PC-9 (cell line): ENCODE data around the gene ZNF135. TPM values are rescaled to one million over a fixed set of nuclear protein-coding genes. Genes with fewer than 3 reads are reported as not detected.

Experiments
- BruUV-seq: library from RNA; stranded (reverse); fragments of 400-500 nt; replicated peaks from 2 replicates; lab custom pipeline; 2021; lab: Mats Ljungman, UMichigan
- CTCF ChIA-PET: fragments of 300-600 bp; sonication (Branson Sonifier 250); formaldehyde crosslinking; loops from one replicate; lab custom pipeline; 2022; ENCODE audit warnings: antibody characterized with exemption; lab: Charles Lee
- POLR2A ChIA-PET: fragments of 300-600 bp; sonication (Branson Sonifier 250); formaldehyde crosslinking; loops from one replicate; lab custom pipeline; 2022; ENCODE audit warnings: antibody characterized with exemption; ENCODE audit not compliant: unreplicated experiment; lab: Charles Lee
- DNase-seq, 2 experiments: peaks; one replicate each; pipeline versions ENCODE4 v3.0.0 to v3.0.0-alpha.2; 2015 to 2022; ENCODE audit warnings: mixed read lengths in 1 of 2
- H2AFZ ChIP-seq: fragments of 200-600 bp; sonication (generic); 2 replicates; pipeline ENCODE4 v1.8.1; 2017; ENCODE audit warnings: antibody characterized with exemption
- H3F3A ChIP-seq: fragments of 200-600 bp; sonication (generic); 2 replicates; pipeline ENCODE4 v1.8.1; 2017; ENCODE audit warnings: antibody characterized with exemption, mild to moderate bottlenecking, low read depth; ENCODE audit not compliant: insufficient read depth
- H3K27ac ChIP-seq: fragments of 200-600 bp; sonication (generic); 2 replicates; pipeline ENCODE4 v1.6.1; 2016; ENCODE audit warnings: mixed run types
- H3K27me3 ChIP-seq: fragments of 200-600 bp; sonication (generic); 2 replicates; pipeline ENCODE4 v1.6.1; 2016; ENCODE audit warnings: low read depth, mixed run types; ENCODE audit not compliant: insufficient read depth
- H3K36me3 ChIP-seq: fragments of 200-600 bp; sonication (generic); 2 replicates; pipeline ENCODE4 v1.6.1; 2016; ENCODE audit warnings: low read depth, mixed run types
- H3K4me1 ChIP-seq: fragments of 200-600 bp; sonication (generic); replicated peaks from 2 replicates; pipeline ENCODE4 v1.6.1; 2016; ENCODE audit warnings: mixed run types; ENCODE audit not compliant: insufficient read depth
- H3K4me2 ChIP-seq: fragments of 200-600 bp; sonication (generic); 2 replicates; pipeline ENCODE4 v1.6.1; 2017; ENCODE audit warnings: mixed run types
- H3K4me3 ChIP-seq: fragments of 200-600 bp; sonication (generic); 2 replicates; pipeline ENCODE4 v1.6.1; 2016; ENCODE audit warnings: mixed run types
- H3K79me2 ChIP-seq: fragments of 200-600 bp; sonication (generic); 2 replicates; pipeline ENCODE4 v1.6.1; 2017; ENCODE audit warnings: low read depth, mixed run types
- H3K9me2 ChIP-seq: fragments of 200-600 bp; sonication (generic); 2 replicates; pipeline ENCODE4 v1.8.1; 2017; ENCODE audit warnings: mild to moderate bottlenecking; ENCODE audit not compliant: insufficient read depth
- H3K9me3 ChIP-seq: fragments of 200-600 bp; sonication (generic); 2 replicates; pipeline ENCODE4 v1.8.1; 2016; ENCODE audit warnings: low read depth; ENCODE audit not compliant: insufficient read depth
- H4K20me1 ChIP-seq: fragments of 200-600 bp; sonication (generic); 2 replicates; pipeline ENCODE4 v1.8.1; 2017; ENCODE audit not compliant: insufficient read depth
- CTCF ChIP-seq: fragments of 200-600 bp; sonication (generic); conservative IDR thresholded peaks from 2 replicates; pipeline ENCODE4 v1.6.1; 2017; ENCODE audit warnings: mixed run types, antibody characterized with exemption, mild to moderate bottlenecking, moderate library complexity
- EZH2 ChIP-seq: fragments of 200-600 bp; sonication (generic); IDR thresholded peaks from 2 replicates; pipeline ENCODE4 v1.8.0; 2017; ENCODE audit warnings: antibody characterized with exemption, low read depth
- intact Hi-C: fragments of 100-400 bp; cut with micrococcal nuclease; formaldehyde crosslinking; loops from one replicate; pipeline ENCODE4 v1.10.0; 2022; ENCODE audit not compliant: unreplicated experiment
- total RNA-seq: library from RNA; stranded (reverse); gene quantifications from 2 replicates; pipeline ENCODE4 v1.2.3, GENCODE V29; 2021

Gene ZNF135
- total RNA-seq, 1 experiment from 2014 or later, result 0.15 TPM

- TF ChIP-seq CTCF (no peak), EZH2 (no peak)
- no peaks in the 10 kb centered on the region for H3K9me2 ChIP-seq
- ChIA-PET CTCF (no interaction called here), POLR2A (no interaction called here)
- no peak overlapping the region for H2AFZ ChIP-seq
- H3K4me1 ChIP-seq, result no peaks in the 10 kb centered on the region
- H3K27ac ChIP-seq, result no peak overlapping the region
- H3F3A ChIP-seq, result no peaks in the 10 kb centered on the region
- H3K36me3 ChIP-seq, result no peaks in the 10 kb centered on the region
- no peaks in the 10 kb centered on the region for H4K20me1 ChIP-seq
- DNase-seq, result no peak
- no peak overlapping the region for H3K4me3 ChIP-seq
- no peaks in the 10 kb centered on the region for H3K79me2 ChIP-seq
- peaks cover 5% of the 10 kb centered on the region; the same call in 1 of the 2 replicates for H3K9me3 ChIP-seq
- H3K27me3 ChIP-seq, result peaks cover 59% of the 10 kb centered on the region
- no TSS peak for BruUV-seq
- H3K4me2 ChIP-seq, result no peak overlapping the region
- intact Hi-C loops, result no loop called here
Measured at GRCh38 chr19:58037927-58038687, 21.0 kb upstream of the ZNF135 start.

- ChIA-PET CTCF (no interaction called here), POLR2A (no interaction called here)
- H2AFZ ChIP-seq, result no peak overlapping the region
- peaks cover 59% of the 10 kb centered on the region for H3K27me3 ChIP-seq
- H3K4me3 ChIP-seq, result no peak overlapping the region
- H4K20me1 ChIP-seq, result no peaks in the 10 kb centered on the region
- no peak for DNase-seq
- intact Hi-C loops, result no loop called here
- no peak overlapping the region for H3K4me2 ChIP-seq
- no peaks in the 10 kb centered on the region for H3K9me2 ChIP-seq
- H3K4me1 ChIP-seq, result no peaks in the 10 kb centered on the region
- H3K79me2 ChIP-seq, result no peaks in the 10 kb centered on the region
- H3K9me3 ChIP-seq, result no peaks in the 10 kb centered on the region; the same call in 1 of the 2 replicates
- TF ChIP-seq CTCF (no peak), EZH2 (no peak)
- BruUV-seq, result no TSS peak
- no peak overlapping the region for H3K27ac ChIP-seq
- H3F3A ChIP-seq, result no peaks in the 10 kb centered on the region
- H3K36me3 ChIP-seq, result no peaks in the 10 kb centered on the region
Measured at GRCh38 chr19:58038688-58039204, 20.3 kb upstream of the ZNF135 start.

GRCh38 chr19:58040751-58041525 lies 18.1 kb upstream of the ZNF135 start:
- DNase-seq, result no peak
- Histone ChIP-seq H3K9me2 (no peaks in the 10 kb centered on the region), H3K27ac (no peak overlapping the region), H2AFZ (no peak overlapping the region), H3K4me2 (no peak overlapping the region), H3K36me3 (no peaks in the 10 kb centered on the region), H4K20me1 (no peaks in the 10 kb centered on the region), H3K79me2 (no peaks in the 10 kb centered on the region), H3K9me3 (no peaks in the 10 kb centered on the region; the same call in 1 of the 2 replicates), H3K4me1 (no peaks in the 10 kb centered on the region), H3K4me3 (no peak overlapping the region), H3K27me3 (peaks cover 62% of the 10 kb centered on the region), H3F3A (no peaks in the 10 kb centered on the region)
- no peak for TF ChIP-seq EZH2
- no peak for TF ChIP-seq CTCF
- intact Hi-C loops, result no loop called here
- no TSS peak for BruUV-seq
- ChIA-PET CTCF (no interaction called here), POLR2A (no interaction called here)
